GM12892 (cell line): ENCODE results near the gene PAWR.

ENCODE experiments used
- POLR2A ChIP-seq: IDR thresholded peaks from 2 replicates; pipeline ENCODE4 v1.6.1; 2011; ENCODE audit warnings: low read depth, low read length, control low read depth
- POLR2AphosphoS5 ChIP-seq: IDR thresholded peaks from 2 replicates; pipeline ENCODE4 v1.6.1; 2011; ENCODE audit warnings: low read depth, low read length, control low read depth
- TAF1 ChIP-seq: IDR thresholded peaks from 2 replicates; pipeline ENCODE4 v1.6.1; 2011; ENCODE audit warnings: low read depth, mild to moderate bottlenecking, control low read depth, low read length, borderline replicate concordance

GRCh38 chr12:79591988-79592387, 98.8 kb downstream of the PAWR start:
- TF ChIP-seq POLR2AphosphoS5 (no peak), POLR2A (no peak), TAF1 (no peak)
